Endodermal cell (in vitro differentiated cells): ENCODE results near the gene RUNX2. TPM values are rescaled to one million over a fixed set of nuclear protein-coding genes. Genes with fewer than 3 reads are reported as not detected.

ENCODE experiments used
- DNase-seq: peaks from one replicate; pipeline ENCODE4 v3.0.0-alpha.2; 2017
- H3K27ac ChIP-seq: 2 replicates; pipeline ENCODE4 v1.5.1; 2013; ENCODE audit warnings: mild to moderate bottlenecking, low read depth, low read length, moderate library complexity
- H3K27me3 ChIP-seq: 2 replicates; pipeline ENCODE4 v1.6.1; 2013; ENCODE audit warnings: mild to moderate bottlenecking, low read length, moderate library complexity; ENCODE audit not compliant: insufficient read depth, control insufficient read depth, poor library complexity, severe bottlenecking
- H3K36me3 ChIP-seq: 2 replicates; pipeline ENCODE4 v1.7.0; 2013; ENCODE audit warnings: mild to moderate bottlenecking, low read length, moderate library complexity; ENCODE audit not compliant: control insufficient read depth, insufficient read depth
- H3K4me1 ChIP-seq: one replicate; pipeline ENCODE4 v1.7.0; 2013; ENCODE audit warnings: low read length; ENCODE audit not compliant: control insufficient read depth, insufficient read depth
- H3K4me3 ChIP-seq: 2 replicates; pipeline ENCODE4 v1.5.1; 2013; ENCODE audit warnings: mild to moderate bottlenecking, low read length, moderate library complexity
- H3K9ac ChIP-seq: 2 replicates; pipeline ENCODE4 v1.6.1; 2013; ENCODE audit warnings: mild to moderate bottlenecking, low read length, moderate library complexity; ENCODE audit not compliant: poor library complexity, severe bottlenecking; ENCODE audit errors: extremely low read depth
- H3K9me3 ChIP-seq: 2 replicates; pipeline ENCODE4 v1.6.1; 2013; ENCODE audit warnings: mild to moderate bottlenecking, low read length, moderate library complexity; ENCODE audit not compliant: control insufficient read depth
- H3K27ac Mint-ChIP-seq: 2 replicates; pipeline ENCODE4 v1.8.0; 2020; ENCODE audit warnings: mixed read lengths
- H3K27me3 Mint-ChIP-seq: 2 replicates; pipeline ENCODE4 v1.8.0; 2021; ENCODE audit warnings: mild to moderate bottlenecking, mixed read lengths; ENCODE audit not compliant: insufficient read depth
- H3K36me3 Mint-ChIP-seq: 2 replicates; pipeline ENCODE4 v1.8.0; 2020; ENCODE audit warnings: low read depth, mixed read lengths
- H3K4me1 Mint-ChIP-seq: 2 replicates; pipeline ENCODE4 v1.8.0; 2020; ENCODE audit warnings: mixed read lengths
- H3K4me3 Mint-ChIP-seq: 2 replicates; pipeline ENCODE4 v1.8.0; 2020; ENCODE audit warnings: mild to moderate bottlenecking, moderate library complexity, mixed read lengths
- H3K9me3 Mint-ChIP-seq: 2 replicates; pipeline ENCODE4 v1.8.0; 2020; ENCODE audit warnings: mild to moderate bottlenecking, mixed read lengths
- WGBS, 2 experiments: methylation state at CpG; one replicate each; pipeline versions ENCODE4 v1.1.5 to v1.1.7; 2013; ENCODE audit warnings: missing lambda C conversion rate in 2 of 2, mixed read lengths in 1 of 2; ENCODE audit not compliant: insufficient coverage in 1 of 2, insufficient read length in 1 of 2; 5-methylcytosine and 5-hydroxymethylcytosine counted together
- total RNA-seq, 2 donors: library from RNA; stranded (reverse); fragmentation: NEBNext Ultra II Directional in 1 of 2; extraction: Animal tissue kit (Norgen Biotek cat#: 25700) in 1 of 2; gene quantifications; 2 replicates in 1 of 2; 3 replicates in 1 of 2; pipeline ENCODE4 v1.2.1, GENCODE V29; 2021
- TF ChIP-seq, protein P1 (sequence below): fragments of 200-600 bp; sonication (generic); conservative IDR thresholded peaks from 2 replicates; pipeline ENCODE4 v1.5.0; 2021; ENCODE audit warnings: antibody characterized with exemption, mild to moderate bottlenecking

The RUNX2 gene
- total RNA-seq, 2 donors from 2014 or later, result 0.18 to 0.26 TPM

DNA sequence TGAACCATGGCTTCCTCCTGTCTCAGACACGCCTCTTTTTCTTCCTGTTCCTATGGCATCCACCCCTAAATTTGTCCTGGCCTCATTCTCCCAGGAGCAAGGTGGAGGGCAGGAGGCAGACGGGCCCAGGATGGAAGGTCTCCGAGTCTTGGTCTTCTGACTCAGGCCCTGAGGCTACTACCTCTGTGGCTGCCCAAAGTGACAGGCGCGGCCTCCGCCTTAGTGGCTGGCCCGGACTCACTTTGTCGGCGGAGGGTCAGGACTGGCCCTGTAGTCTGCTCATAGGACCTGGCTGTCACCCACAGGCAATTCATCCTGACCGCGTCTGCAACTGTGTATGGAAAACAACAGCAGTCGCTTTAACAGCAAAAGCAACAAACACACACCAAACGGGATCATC, 312.7 kb downstream of the RUNX2 start:
- Histone ChIP-seq H3K27ac (no peak overlapping the region), H3K9me3 (no peaks in the 10 kb centered on the region), H3K4me3 (no peak overlapping the region), H3K36me3 (no peaks in the 10 kb centered on the region), H3K4me1 (no peaks in the 10 kb centered on the region), H3K9ac (no peak overlapping the region), H3K27me3 (no peaks in the 10 kb centered on the region)
- Mint-ChIP-seq H3K9me3 (no peaks in the 10 kb centered on the region), H3K4me1 (peaks cover 9% of the 10 kb centered on the region), H3K36me3 (no peaks in the 10 kb centered on the region), H3K4me3 (no peak overlapping the region), H3K27me3 (peaks cover 25% of the 10 kb centered on the region), H3K27ac (no peak overlapping the region)
- DNase-seq, result no peak
- TF ChIP-seq, protein P1, sequence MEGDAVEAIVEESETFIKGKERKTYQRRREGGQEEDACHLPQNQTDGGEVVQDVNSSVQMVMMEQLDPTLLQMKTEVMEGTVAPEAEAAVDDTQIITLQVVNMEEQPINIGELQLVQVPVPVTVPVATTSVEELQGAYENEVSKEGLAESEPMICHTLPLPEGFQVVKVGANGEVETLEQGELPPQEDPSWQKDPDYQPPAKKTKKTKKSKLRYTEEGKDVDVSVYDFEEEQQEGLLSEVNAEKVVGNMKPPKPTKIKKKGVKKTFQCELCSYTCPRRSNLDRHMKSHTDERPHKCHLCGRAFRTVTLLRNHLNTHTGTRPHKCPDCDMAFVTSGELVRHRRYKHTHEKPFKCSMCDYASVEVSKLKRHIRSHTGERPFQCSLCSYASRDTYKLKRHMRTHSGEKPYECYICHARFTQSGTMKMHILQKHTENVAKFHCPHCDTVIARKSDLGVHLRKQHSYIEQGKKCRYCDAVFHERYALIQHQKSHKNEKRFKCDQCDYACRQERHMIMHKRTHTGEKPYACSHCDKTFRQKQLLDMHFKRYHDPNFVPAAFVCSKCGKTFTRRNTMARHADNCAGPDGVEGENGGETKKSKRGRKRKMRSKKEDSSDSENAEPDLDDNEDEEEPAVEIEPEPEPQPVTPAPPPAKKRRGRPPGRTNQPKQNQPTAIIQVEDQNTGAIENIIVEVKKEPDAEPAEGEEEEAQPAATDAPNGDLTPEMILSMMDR, result no peak
- WGBS, 2 experiments, result 78 to 94% methylated on average over 1 to 13 of the region's 13 CpGs

GRCh38 chr6:45642331-45643125, 314.4 kb downstream of the RUNX2 start:
- peaks cover 9% of the 10 kb centered on the region for H3K4me1 Mint-ChIP-seq
- no peak overlapping the region for H3K27ac Mint-ChIP-seq
- no peak overlapping the region for H3K9ac ChIP-seq
- H3K4me3 Mint-ChIP-seq, result no peak overlapping the region
- no peaks in the 10 kb centered on the region for H3K27me3 ChIP-seq
- no peak overlapping the region for H3K4me3 ChIP-seq
- no peaks in the 10 kb centered on the region for H3K36me3 ChIP-seq
- WGBS, 2 experiments, result 95 to 96% methylated on average over 10 to 19 of the region's 20 CpGs
- peaks cover 29% of the 10 kb centered on the region for H3K27me3 Mint-ChIP-seq
- H3K9me3 ChIP-seq, result no peaks in the 10 kb centered on the region
- no peaks in the 10 kb centered on the region for H3K36me3 Mint-ChIP-seq
- no peaks in the 10 kb centered on the region for H3K9me3 Mint-ChIP-seq
- TF ChIP-seq, protein P1, result no peak
- H3K27ac ChIP-seq, result no peak overlapping the region
- no peak for DNase-seq
- H3K4me1 ChIP-seq, result no peaks in the 10 kb centered on the region

GRCh38 chr6:45643126-45643525, 315.0 kb downstream of the RUNX2 start:
- peaks cover 9% of the 10 kb centered on the region for H3K4me1 Mint-ChIP-seq
- H3K4me1 ChIP-seq, result no peaks in the 10 kb centered on the region

More at GRCh38 chr6:45643126-45643525, 315.0 kb downstream of the RUNX2 start:
- H3K36me3 Mint-ChIP-seq, result no peaks in the 10 kb centered on the region
- WGBS, 2 experiments, result 76 to 84% methylated on average over 3 of the region's 3 CpGs
- TF ChIP-seq, protein P1, result no peak
- no peaks in the 10 kb centered on the region for H3K27me3 ChIP-seq
- H3K9me3 Mint-ChIP-seq, result no peaks in the 10 kb centered on the region
- peaks cover 29% of the 10 kb centered on the region for H3K27me3 Mint-ChIP-seq
- no peak overlapping the region for H3K4me3 ChIP-seq
- H3K27ac Mint-ChIP-seq, result no peak overlapping the region
- no peaks in the 10 kb centered on the region for H3K36me3 ChIP-seq
- H3K27ac ChIP-seq, result no peak overlapping the region
- no peaks in the 10 kb centered on the region for H3K9me3 ChIP-seq
- no peak overlapping the region for H3K9ac ChIP-seq
- DNase-seq, result no peak
- H3K4me3 Mint-ChIP-seq, result no peak overlapping the region
